HL-60 (cell line): ENCODE measurements around the gene MXD1.

ENCODE experiments used
- DNase-seq, 2 experiments: peaks; one replicate each; pipeline ENCODE4 v3.0.0-alpha.2; 2010 to 2020; ENCODE audit warnings: low read depth in 1 of 2, low spot score in 1 of 2
- H3K27ac ChIP-seq: fragments of 250-450 bp; sonication (Bioruptor Pico); replicated peaks from 2 replicates; pipeline ENCODE4 v1.5.1; 2020; ENCODE audit warnings: mild to moderate bottlenecking, moderate library complexity
- H3K27me3 ChIP-seq: fragments of 250-450 bp; sonication (Bioruptor Pico); 2 replicates; pipeline ENCODE4 v1.5.1; 2021; ENCODE audit warnings: mild to moderate bottlenecking, moderate library complexity; ENCODE audit not compliant: insufficient read depth, poor library complexity, severe bottlenecking
- H3K4me3 ChIP-seq: replicated peaks from 2 replicates; pipeline ENCODE4 v1.5.1; 2011; ENCODE audit warnings: mild to moderate bottlenecking, control low read depth, low read length; ENCODE audit not compliant: insufficient read depth
- GABPA ChIP-seq: IDR thresholded peaks from 2 replicates; pipeline ENCODE4 v1.6.1; 2012; ENCODE audit warnings: low read depth
- POLR2AphosphoS5 ChIP-seq: IDR thresholded peaks from 2 replicates; pipeline ENCODE4 v1.6.1; 2012; ENCODE audit warnings: low read depth
- SPI1 ChIP-seq: IDR thresholded peaks from 2 replicates; pipeline ENCODE4 v1.6.1; 2012; ENCODE audit warnings: low read depth, mild to moderate bottlenecking, borderline replicate concordance
- TF ChIP-seq, protein P1 (sequence below): IDR thresholded peaks from one replicate; pipeline ENCODE4 v1.5.1; 2011; ENCODE audit warnings: low read length, control low read depth, inconsistent platforms; ENCODE audit not compliant: insufficient read depth
- TF ChIP-seq, protein P2 (sequence below): IDR thresholded peaks from 2 replicates; pipeline ENCODE4 v1.6.1; 2012; ENCODE audit warnings: low read depth; ENCODE audit not compliant: insufficient replicate concordance

MXD1 gene

DNA sequence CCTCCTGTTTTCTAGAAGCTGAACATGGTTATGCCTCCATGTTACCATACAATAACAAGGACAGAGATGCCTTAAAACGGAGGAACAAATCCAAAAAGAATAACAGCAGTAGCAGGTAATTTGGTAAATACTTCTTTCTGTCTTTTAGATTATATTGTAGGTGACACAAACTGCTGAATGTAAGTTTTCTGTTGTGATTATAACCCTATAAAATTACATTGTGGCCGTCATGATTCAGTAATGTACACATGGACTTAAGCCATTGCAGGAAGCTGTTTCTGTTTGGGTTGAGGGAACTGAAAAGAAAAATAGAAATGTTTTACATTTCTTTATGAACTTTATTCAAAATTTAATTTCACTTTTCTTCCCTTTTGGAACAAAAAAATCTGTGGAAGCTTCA is 1.2 kb downstream of the MXD1 start:
- Histone ChIP-seq H3K4me3 (peak overlapping the region; percentile 93), H3K27ac (peak overlapping the region; percentile 81), H3K27me3 (no peaks in the 10 kb centered on the region)
- TF ChIP-seq SPI1 (no peak), GABPA (no peak), POLR2AphosphoS5 (no peak)
- TF ChIP-seq, protein P1, sequence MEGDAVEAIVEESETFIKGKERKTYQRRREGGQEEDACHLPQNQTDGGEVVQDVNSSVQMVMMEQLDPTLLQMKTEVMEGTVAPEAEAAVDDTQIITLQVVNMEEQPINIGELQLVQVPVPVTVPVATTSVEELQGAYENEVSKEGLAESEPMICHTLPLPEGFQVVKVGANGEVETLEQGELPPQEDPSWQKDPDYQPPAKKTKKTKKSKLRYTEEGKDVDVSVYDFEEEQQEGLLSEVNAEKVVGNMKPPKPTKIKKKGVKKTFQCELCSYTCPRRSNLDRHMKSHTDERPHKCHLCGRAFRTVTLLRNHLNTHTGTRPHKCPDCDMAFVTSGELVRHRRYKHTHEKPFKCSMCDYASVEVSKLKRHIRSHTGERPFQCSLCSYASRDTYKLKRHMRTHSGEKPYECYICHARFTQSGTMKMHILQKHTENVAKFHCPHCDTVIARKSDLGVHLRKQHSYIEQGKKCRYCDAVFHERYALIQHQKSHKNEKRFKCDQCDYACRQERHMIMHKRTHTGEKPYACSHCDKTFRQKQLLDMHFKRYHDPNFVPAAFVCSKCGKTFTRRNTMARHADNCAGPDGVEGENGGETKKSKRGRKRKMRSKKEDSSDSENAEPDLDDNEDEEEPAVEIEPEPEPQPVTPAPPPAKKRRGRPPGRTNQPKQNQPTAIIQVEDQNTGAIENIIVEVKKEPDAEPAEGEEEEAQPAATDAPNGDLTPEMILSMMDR = no peak
- TF ChIP-seq, protein P2, sequence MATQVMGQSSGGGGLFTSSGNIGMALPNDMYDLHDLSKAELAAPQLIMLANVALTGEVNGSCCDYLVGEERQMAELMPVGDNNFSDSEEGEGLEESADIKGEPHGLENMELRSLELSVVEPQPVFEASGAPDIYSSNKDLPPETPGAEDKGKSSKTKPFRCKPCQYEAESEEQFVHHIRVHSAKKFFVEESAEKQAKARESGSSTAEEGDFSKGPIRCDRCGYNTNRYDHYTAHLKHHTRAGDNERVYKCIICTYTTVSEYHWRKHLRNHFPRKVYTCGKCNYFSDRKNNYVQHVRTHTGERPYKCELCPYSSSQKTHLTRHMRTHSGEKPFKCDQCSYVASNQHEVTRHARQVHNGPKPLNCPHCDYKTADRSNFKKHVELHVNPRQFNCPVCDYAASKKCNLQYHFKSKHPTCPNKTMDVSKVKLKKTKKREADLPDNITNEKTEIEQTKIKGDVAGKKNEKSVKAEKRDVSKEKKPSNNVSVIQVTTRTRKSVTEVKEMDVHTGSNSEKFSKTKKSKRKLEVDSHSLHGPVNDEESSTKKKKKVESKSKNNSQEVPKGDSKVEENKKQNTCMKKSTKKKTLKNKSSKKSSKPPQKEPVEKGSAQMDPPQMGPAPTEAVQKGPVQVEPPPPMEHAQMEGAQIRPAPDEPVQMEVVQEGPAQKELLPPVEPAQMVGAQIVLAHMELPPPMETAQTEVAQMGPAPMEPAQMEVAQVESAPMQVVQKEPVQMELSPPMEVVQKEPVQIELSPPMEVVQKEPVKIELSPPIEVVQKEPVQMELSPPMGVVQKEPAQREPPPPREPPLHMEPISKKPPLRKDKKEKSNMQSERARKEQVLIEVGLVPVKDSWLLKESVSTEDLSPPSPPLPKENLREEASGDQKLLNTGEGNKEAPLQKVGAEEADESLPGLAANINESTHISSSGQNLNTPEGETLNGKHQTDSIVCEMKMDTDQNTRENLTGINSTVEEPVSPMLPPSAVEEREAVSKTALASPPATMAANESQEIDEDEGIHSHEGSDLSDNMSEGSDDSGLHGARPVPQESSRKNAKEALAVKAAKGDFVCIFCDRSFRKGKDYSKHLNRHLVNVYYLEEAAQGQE = no peak
- no peak for DNase-seq

DNA sequence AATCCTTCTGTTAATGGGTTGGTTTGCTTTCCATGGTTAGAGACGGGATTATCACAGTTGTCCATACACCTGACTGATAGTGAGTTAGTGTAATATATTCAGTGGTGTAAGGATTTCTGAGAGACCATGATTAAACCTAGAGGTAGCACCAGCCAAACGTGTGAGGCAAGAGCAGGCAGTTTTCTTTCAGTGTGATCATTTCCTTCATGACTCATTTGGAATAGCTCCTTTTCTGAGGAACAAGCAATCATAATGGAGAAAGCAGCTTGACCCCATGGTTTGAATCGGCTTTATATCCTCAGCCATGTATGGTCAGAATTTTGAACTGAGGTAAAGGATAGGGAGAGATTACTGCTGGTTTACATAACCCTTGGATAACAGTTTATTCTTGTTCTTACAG is 2.9 kb downstream of the MXD1 start:
- DNase-seq = peak in 1 of 2 experiments; percentile 40
- TF ChIP-seq, protein P2 = no peak
- TF ChIP-seq SPI1 (no peak), GABPA (no peak), POLR2AphosphoS5 (no peak)
- TF ChIP-seq, protein P1 = no peak
- H3K27ac ChIP-seq = peak overlapping the region; percentile 45
- no peak overlapping the region for H3K4me3 ChIP-seq
- H3K27me3 ChIP-seq = no peaks in the 10 kb centered on the region

DNA sequence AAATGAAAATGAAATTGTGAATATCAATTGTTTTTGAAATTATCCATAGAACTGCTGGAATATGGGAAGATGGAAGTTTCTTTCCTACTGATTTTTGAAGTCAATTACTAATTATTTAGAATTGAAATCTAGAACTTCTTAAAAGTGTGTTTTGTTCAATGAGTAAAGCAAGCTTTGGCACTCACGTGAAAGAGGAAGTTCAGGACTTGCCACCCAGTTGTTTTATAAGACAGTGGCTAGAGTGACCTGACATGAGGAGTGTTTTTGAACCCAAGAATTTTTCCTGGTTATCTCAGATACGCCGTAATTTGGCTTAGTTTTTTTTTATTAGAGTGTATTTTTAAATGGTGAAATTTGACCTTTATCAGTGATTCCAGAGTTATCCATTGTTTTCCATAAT is 3.5 kb downstream of the MXD1 start:
- H3K4me3 ChIP-seq = no peak overlapping the region
- H3K27ac ChIP-seq = peak overlapping the region; percentile 45
- TF ChIP-seq, protein P2 = no peak
- TF ChIP-seq, protein P1 = no peak
- TF ChIP-seq GABPA (no peak), SPI1 (peak; percentile 48; the same call in 1 of the 2 replicates)
- peak in 1 of 2 experiments; percentile 43 for DNase-seq
- no peaks in the 10 kb centered on the region for H3K27me3 ChIP-seq
